ENCODE measurements around the gene KBTBD8.

Gene KBTBD8

GRCh38 chr3:67044955-67045354 is 46.8 kb downstream of the KBTBD8 start:
- DNase-seq, result no peak

GRCh38 chr3:67045711-67046465 is 47.8 kb downstream of the KBTBD8 start:
- no peak for DNase-seq

- DNase-seq, result no peak
Observed at GRCh38 chr3:67047051-67047450, 48.9 kb downstream of the KBTBD8 start.

- DNase-seq, result peak; percentile 4
Observed at GRCh38 chr3:67048067-67048714, 50.1 kb downstream of the KBTBD8 start.

GRCh38 chr3:67048715-67049074 is 50.6 kb downstream of the KBTBD8 start:
- no peak for DNase-seq

- DNase-seq, result no peak
Observed at GRCh38 chr3:67059443-67059842, 61.3 kb downstream of the KBTBD8 start.

Data from CD4-positive, alpha-beta T cell treated with Interleukin-4 for 4 hours (primary cell).